HL-60 (cell line): ENCODE results near the gene TMEM132D.

ENCODE experiments used
- DNase-seq, 2 experiments: peaks; one replicate each; pipeline ENCODE4 v3.0.0-alpha.2; 2010 to 2020; ENCODE audit warnings: low read depth in 1 of 2, low spot score in 1 of 2
- H3K27ac ChIP-seq: fragments of 250-450 bp; sonication (Bioruptor Pico); replicated peaks from 2 replicates; pipeline ENCODE4 v1.5.1; 2020; ENCODE audit warnings: mild to moderate bottlenecking, moderate library complexity
- H3K27me3 ChIP-seq: fragments of 250-450 bp; sonication (Bioruptor Pico); 2 replicates; pipeline ENCODE4 v1.5.1; 2021; ENCODE audit warnings: mild to moderate bottlenecking, moderate library complexity; ENCODE audit not compliant: insufficient read depth, poor library complexity, severe bottlenecking
- H3K4me3 ChIP-seq: replicated peaks from 2 replicates; pipeline ENCODE4 v1.5.1; 2011; ENCODE audit warnings: mild to moderate bottlenecking, control low read depth, low read length; ENCODE audit not compliant: insufficient read depth
- CTCF ChIP-seq: IDR thresholded peaks from one replicate; pipeline ENCODE4 v1.5.1; 2011; ENCODE audit warnings: low read length, control low read depth, inconsistent platforms; ENCODE audit not compliant: insufficient read depth
- GABPA ChIP-seq: IDR thresholded peaks from 2 replicates; pipeline ENCODE4 v1.6.1; 2012; ENCODE audit warnings: low read depth
- POLR2AphosphoS5 ChIP-seq: IDR thresholded peaks from 2 replicates; pipeline ENCODE4 v1.6.1; 2012; ENCODE audit warnings: low read depth
- REST ChIP-seq: IDR thresholded peaks from 2 replicates; pipeline ENCODE4 v1.6.1; 2012; ENCODE audit warnings: low read depth; ENCODE audit not compliant: insufficient replicate concordance
- SPI1 ChIP-seq: IDR thresholded peaks from 2 replicates; pipeline ENCODE4 v1.6.1; 2012; ENCODE audit warnings: low read depth, mild to moderate bottlenecking, borderline replicate concordance

The TMEM132D gene

GRCh38 chr12:129552996-129553750 is 350.7 kb downstream of the TMEM132D start:
- Histone ChIP-seq H3K4me3 (no peak overlapping the region), H3K27ac (no peak overlapping the region), H3K27me3 (no peaks in the 10 kb centered on the region)
- DNase-seq = peak in 1 of 2 experiments; percentile 16
- TF ChIP-seq CTCF (no peak), REST (no peak), SPI1 (no peak), POLR2AphosphoS5 (no peak), GABPA (no peak)

- Histone ChIP-seq H3K27me3 (no peaks in the 10 kb centered on the region), H3K27ac (no peak overlapping the region), H3K4me3 (no peak overlapping the region)
- TF ChIP-seq SPI1 (no peak), CTCF (no peak), POLR2AphosphoS5 (no peak), REST (no peak), GABPA (no peak)
- no peak for DNase-seq
Measured at GRCh38 chr12:129551441-129551840, 352.4 kb downstream of the TMEM132D start.

GRCh38 chr12:129550353-129550752 is 353.5 kb downstream of the TMEM132D start:
- no peak overlapping the region for H3K27ac ChIP-seq
- TF ChIP-seq GABPA = no peak
- no peak for TF ChIP-seq SPI1
- no peak for TF ChIP-seq CTCF
- TF ChIP-seq REST = no peak
- no peak for TF ChIP-seq POLR2AphosphoS5
- H3K4me3 ChIP-seq = no peak overlapping the region
- no peaks in the 10 kb centered on the region for H3K27me3 ChIP-seq
- no peak for DNase-seq
